Skeletal muscle tissue (tissue), 4 donors: Measurements from ENCODE around the gene COX7B. TPM values are rescaled to one million over a fixed set of nuclear protein-coding genes. Genes with fewer than 3 reads are reported as not detected.
"Not testable (repeated sequence)": the region's sequence is repeated elsewhere in the genome, so short reads cannot be mapped to it uniquely, and the experiment has no call there.

Source experiments
- H3K27ac ChIP-seq: one replicate; pipeline ENCODE4 v1.7.0; 2013; ENCODE audit warnings: mild to moderate bottlenecking, low read depth, low read length, inconsistent platforms
- H3K27me3 ChIP-seq, 3 donors: one replicate each; pipeline ENCODE4 v1.7.0; 2013; ENCODE audit warnings: low read length in 3 of 3; ENCODE audit not compliant: control insufficient read depth in 3 of 3, insufficient read depth in 3 of 3
- H3K36me3 ChIP-seq, 3 donors: one replicate each; pipeline ENCODE4 v1.7.0; 2013; ENCODE audit warnings: low read length in 3 of 3; ENCODE audit not compliant: control insufficient read depth in 3 of 3, insufficient read depth in 3 of 3
- H3K4me1 ChIP-seq, 3 donors: one replicate each; pipeline ENCODE4 v1.7.0; 2013; ENCODE audit warnings: low read length in 3 of 3, mild to moderate bottlenecking in 3 of 3; ENCODE audit not compliant: control insufficient read depth in 3 of 3, insufficient read depth in 3 of 3
- H3K4me3 ChIP-seq, 3 donors: one replicate each; pipeline ENCODE4 v1.7.0; 2013; ENCODE audit warnings: low read length in 3 of 3
- H3K9ac ChIP-seq, 3 donors: one replicate each; pipeline ENCODE4 v1.7.0; 2013; ENCODE audit warnings: low read length in 3 of 3, mild to moderate bottlenecking in 3 of 3, moderate library complexity in 2 of 3, low read depth in 1 of 3
- H3K9me3 ChIP-seq, 3 donors: one replicate each; pipeline ENCODE4 v1.7.0; 2013; ENCODE audit warnings: low read length in 3 of 3; ENCODE audit not compliant: control insufficient read depth in 3 of 3
- total RNA-seq: library from RNA; depleted of rRNA; stranded (reverse); fragments of >200 nt; gene quantifications from one replicate; pipeline ENCODE4 v1.2.3, GENCODE V29; 2014
- donor health status: Osteomylitis.

The COX7B gene
- total RNA-seq, 1 donor from 2014 or later, result 319 TPM

DNA sequence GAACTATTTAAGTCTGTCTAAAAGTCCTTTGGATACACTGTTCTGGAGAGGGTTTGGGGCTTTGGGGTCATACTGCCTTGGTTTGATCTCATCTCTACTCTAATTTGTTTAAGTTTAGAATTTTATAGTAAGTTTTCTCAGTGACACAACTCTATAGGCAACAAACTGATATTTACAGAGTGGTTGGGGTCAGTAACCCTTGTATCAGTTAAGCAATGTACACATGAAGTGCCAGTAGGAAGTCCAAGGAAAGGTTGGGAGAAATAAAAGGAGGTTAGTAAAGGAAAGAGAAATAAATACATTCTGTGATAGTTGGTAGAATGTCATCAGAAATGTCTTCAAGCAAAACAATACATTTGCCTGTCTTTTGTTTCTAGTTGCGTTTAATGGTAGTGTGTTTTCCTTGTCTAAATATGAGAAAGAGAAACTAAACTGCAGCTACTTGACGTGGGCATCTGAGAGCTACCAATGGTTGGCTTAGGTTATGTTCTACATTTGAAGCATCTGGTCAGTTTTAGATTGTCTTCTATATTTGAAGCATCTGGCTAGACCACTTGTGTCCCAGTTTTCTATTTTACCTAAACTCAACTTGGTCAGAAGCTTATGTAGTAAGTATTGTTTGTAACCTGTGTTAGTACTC is 18.1 kb downstream of the COX7B start:
- H3K9ac ChIP-seq, result no peak overlapping the region
- no peaks in the 10 kb centered on the region for H3K36me3 ChIP-seq
- no peaks in the 10 kb centered on the region for H3K27me3 ChIP-seq
- H3K9me3 ChIP-seq, result no peaks in the 10 kb centered on the region
- H3K4me1 ChIP-seq, result peaks cover 2 to 5% (median 4%) of the 10 kb centered on the region in 3 donors
- H3K27ac ChIP-seq, result no peak overlapping the region
- no peak overlapping the region for H3K4me3 ChIP-seq

- no peak overlapping the region for H3K4me3 ChIP-seq
- H3K9ac ChIP-seq, result no peak overlapping the region
- H3K27ac ChIP-seq, result no peak overlapping the region
- no peaks in the 10 kb centered on the region for H3K36me3 ChIP-seq
- no peaks in the 10 kb centered on the region for H3K9me3 ChIP-seq
- H3K27me3 ChIP-seq, result no peaks in the 10 kb centered on the region
- peaks cover 0 to 5% (median 2%) of the 10 kb centered on the region in 3 donors for H3K4me1 ChIP-seq
Observed at GRCh38 chrX:77918568-77918967, 19.3 kb downstream of the COX7B start.

- not testable (repeated sequence) for H3K4me1 ChIP-seq
Observed at GRCh38 chrX:77919370-77919769, 20.1 kb downstream of the COX7B start.

GRCh38 chrX:77922787-77923186 is 23.5 kb downstream of the COX7B start:
- H3K27me3 ChIP-seq, result no peaks in the 10 kb centered on the region
- no peak overlapping the region for H3K27ac ChIP-seq
- H3K9ac ChIP-seq, result no peak overlapping the region
- no peaks in the 10 kb centered on the region for H3K9me3 ChIP-seq
- H3K4me1 ChIP-seq, result peaks cover 0 to 5% (median 2%) of the 10 kb centered on the region in 3 donors
- no peaks in the 10 kb centered on the region for H3K36me3 ChIP-seq
- no peak overlapping the region for H3K4me3 ChIP-seq

More at GRCh38 chrX:77919370-77919769, 20.1 kb downstream of the COX7B start:
- H3K36me3 ChIP-seq, H3K9me3 ChIP-seq, H3K9ac ChIP-seq, H3K27me3 ChIP-seq, H3K4me3 ChIP-seq, H3K27ac ChIP-seq: not testable (repeated sequence)

DNA sequence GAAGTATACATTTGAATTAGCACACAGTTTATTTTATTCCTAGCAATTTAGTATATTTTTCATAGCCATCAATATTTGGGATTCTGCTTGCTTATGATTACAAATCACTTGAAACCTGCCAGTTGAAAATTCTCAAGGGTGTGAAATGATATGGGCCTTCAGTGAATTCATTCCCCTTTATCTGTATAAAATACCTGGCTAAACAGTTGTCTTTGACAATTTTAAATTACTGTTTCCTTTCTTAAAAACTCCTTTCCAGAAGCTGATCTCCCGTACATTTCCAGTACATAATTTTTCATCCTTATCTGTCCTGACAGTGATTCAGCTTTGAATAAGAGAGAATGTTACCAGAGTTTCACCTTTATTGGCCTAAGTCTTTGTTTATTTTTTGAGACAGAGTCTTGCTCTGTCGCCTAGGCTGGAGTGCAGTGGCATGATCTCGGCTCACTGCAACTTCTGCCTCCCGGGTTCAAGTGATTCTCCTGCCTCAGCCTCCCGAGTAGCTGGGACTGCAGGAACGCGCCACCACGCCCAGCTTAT is 25.1 kb downstream of the COX7B start:
- Histone ChIP-seq H3K36me3 (no peaks in the 10 kb centered on the region), H3K4me3 (no peak overlapping the region), H3K27me3 (no peaks in the 10 kb centered on the region), H3K9me3 (no peaks in the 10 kb centered on the region), H3K9ac (no peak overlapping the region), H3K4me1 (no peaks in the 10 kb centered on the region), H3K27ac (no peak overlapping the region)

DNA sequence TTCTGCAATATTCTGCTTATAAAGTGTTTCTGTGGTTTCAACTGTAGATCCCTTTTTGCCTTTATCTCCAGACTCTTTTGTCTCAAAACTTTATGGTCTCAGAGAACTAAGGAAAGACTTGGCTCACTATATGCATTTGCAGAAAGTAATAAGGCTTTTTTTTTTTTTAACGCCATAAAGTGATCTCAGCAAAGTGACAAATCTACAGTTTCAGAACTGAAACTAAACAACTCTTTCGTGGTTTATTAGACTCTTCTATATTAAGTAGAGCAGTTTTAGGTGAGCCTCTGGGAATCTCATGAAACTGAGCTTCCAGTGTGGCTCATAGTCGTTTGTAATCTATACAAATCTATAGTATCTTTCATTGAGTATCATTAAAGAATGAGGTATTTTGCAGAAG is 26.5 kb downstream of the COX7B start:
- no peak overlapping the region for H3K4me3 ChIP-seq
- no peaks in the 10 kb centered on the region for H3K27me3 ChIP-seq
- H3K36me3 ChIP-seq, result no peaks in the 10 kb centered on the region
- H3K4me1 ChIP-seq, result no peaks in the 10 kb centered on the region
- no peaks in the 10 kb centered on the region for H3K9me3 ChIP-seq
- no peak overlapping the region for H3K27ac ChIP-seq
- H3K9ac ChIP-seq, result no peak overlapping the region

GRCh38 chrX:77930581-77930980 is 31.3 kb downstream of the COX7B start:
- no peaks in the 10 kb centered on the region for H3K36me3 ChIP-seq
- no peaks in the 10 kb centered on the region for H3K27me3 ChIP-seq

GRCh38 chrX:77935886-77936285 is 36.6 kb downstream of the COX7B start:
- Histone ChIP-seq H3K9ac (no peak overlapping the region), H3K9me3 (no peaks in the 10 kb centered on the region), H3K27me3 (no peaks in the 10 kb centered on the region), H3K4me1 (no peaks in the 10 kb centered on the region), H3K4me3 (no peak overlapping the region), H3K27ac (no peak overlapping the region), H3K36me3 (no peaks in the 10 kb centered on the region)

More at GRCh38 chrX:77930581-77930980, 31.3 kb downstream of the COX7B start:
- H3K9ac ChIP-seq, result no peak overlapping the region
- H3K9me3 ChIP-seq, result no peaks in the 10 kb centered on the region
- H3K4me3 ChIP-seq, result no peak overlapping the region
- H3K4me1 ChIP-seq, result no peaks in the 10 kb centered on the region
- no peak overlapping the region for H3K27ac ChIP-seq

- H3K27ac ChIP-seq, result no peak overlapping the region
- no peak overlapping the region for H3K9ac ChIP-seq
- no peaks in the 10 kb centered on the region for H3K27me3 ChIP-seq
- no peaks in the 10 kb centered on the region for H3K9me3 ChIP-seq
- H3K36me3 ChIP-seq, result no peaks in the 10 kb centered on the region
- no peak overlapping the region for H3K4me3 ChIP-seq
- H3K4me1 ChIP-seq, result no peaks in the 10 kb centered on the region
Observed at GRCh38 chrX:77936299-77936698, 37.0 kb downstream of the COX7B start.

DNA sequence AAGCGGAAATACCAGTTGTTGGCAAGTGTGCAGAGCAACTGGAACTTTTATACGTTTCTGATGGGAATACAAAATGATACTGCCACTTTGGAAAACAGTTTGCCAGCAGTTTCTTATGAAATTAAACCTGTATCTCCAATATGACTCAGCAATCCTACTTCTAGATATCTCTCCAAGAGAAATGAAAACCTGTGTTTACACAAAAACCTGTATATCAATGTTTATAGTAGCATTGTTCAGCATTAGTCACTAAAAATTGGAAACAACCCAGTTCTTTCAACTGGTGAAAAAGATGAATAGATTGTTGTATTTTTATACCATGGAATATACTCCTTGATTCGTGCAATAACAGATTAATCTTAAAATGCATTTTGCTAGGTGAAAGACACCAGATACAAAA is 38.0 kb downstream of the COX7B start:
- Histone ChIP-seq H3K4me1 (no peaks in the 10 kb centered on the region), H3K4me3 (no peak overlapping the region), H3K27ac (no peak overlapping the region), H3K9me3 (no peaks in the 10 kb centered on the region), H3K36me3 (no peaks in the 10 kb centered on the region), H3K9ac (no peak overlapping the region), H3K27me3 (no peaks in the 10 kb centered on the region)
